Body of pancreas (tissue), 4 donors: ENCODE measurements around the gene ZNF473. TPM values are rescaled to one million over a fixed set of nuclear protein-coding genes. Genes with fewer than 3 reads are reported as not detected.
"Not testable (repeated sequence)": the region's sequence is repeated elsewhere in the genome, so short reads cannot be mapped to it uniquely, and the experiment has no call there.

ENCODE experiments used
- ATAC-seq: fragments of 150-250 bp; one replicate; pipeline ENCODE4 v1.9.1; 2016
- DNase-seq, 4 donors: peaks; one replicate each; pipeline ENCODE4 v3.0.0-alpha.2; 2019
- H3K27ac ChIP-seq, 4 donors: fragments of 200-600 bp; sonication (generic); 1 replicate in 3 of 4; 2 replicates in 1 of 4; pipeline versions ENCODE4 v1.5.1 to v1.6.1; 2016 to 2019; ENCODE audit warnings: mild to moderate bottlenecking in 1 of 4, mixed read lengths in 1 of 4, moderate library complexity in 1 of 4
- H3K27me3 ChIP-seq, 2 donors: fragments of 200-600 bp; sonication (generic); one replicate each; pipeline ENCODE4 v1.6.0; 2016; ENCODE audit warnings: mild to moderate bottlenecking in 1 of 2
- H3K36me3 ChIP-seq, 2 donors: fragments of 200-600 bp; sonication (generic); replicated peaks in 1 of 2; 2 replicates each; pipeline ENCODE4 v1.5.1; 2016; ENCODE audit warnings: low read depth in 2 of 2; ENCODE audit not compliant: insufficient read depth in 1 of 2
- H3K4me1 ChIP-seq: fragments of 200-600 bp; sonication (generic); one replicate; pipeline ENCODE4 v1.6.0; 2016
- H3K4me3 ChIP-seq, 2 donors: fragments of 200-600 bp; sonication (generic); 1 replicate in 1 of 2; 2 replicates in 1 of 2; pipeline ENCODE4 v1.5.1; 2016 to 2019
- H3K9me3 ChIP-seq, 3 donors: fragments of 200-600 bp; sonication (generic); 1 replicate in 2 of 3; 2 replicates in 1 of 3; pipeline ENCODE4 v1.5.1; 2016
- POLR2A ChIP-seq, 3 donors: fragments of 450-650 bp; IDR thresholded peaks; one replicate each; pipeline ENCODE4 v1.6.1; 2016; ENCODE audit warnings: antibody characterized with exemption in 3 of 3, mild to moderate bottlenecking in 2 of 3
- WGBS, 2 donors: methylation state at CpG; one replicate each; pipeline ENCODE4 v1.1.5; 2017; 5-methylcytosine and 5-hydroxymethylcytosine counted together
- intact Hi-C: fragments of 100-400 bp; cut with DNase I; formaldehyde crosslinking; loops from one replicate; pipeline ENCODE4 v1.15.1; 2023
- total RNA-seq, 2 donors: library from RNA; depleted of rRNA; stranded (reverse); fragments of >200 nt; gene quantifications; one replicate each; pipeline ENCODE4 v1.1.0, GENCODE V29; 2016
- TF ChIP-seq, protein P1 (sequence below), 7 experiments: fragments of 450-650 bp in 4 of 7; fragments of 200-600 bp in 3 of 7; sonication (generic) in 3 of 7; IDR thresholded peaks; one replicate each; pipeline ENCODE4 v1.5.1; 2016 to 2019; ENCODE audit warnings: antibody characterized with exemption in 7 of 7

ZNF473 gene
- total RNA-seq, 2 donors from 2014 or later = 4.9 to 5.4 TPM

DNA sequence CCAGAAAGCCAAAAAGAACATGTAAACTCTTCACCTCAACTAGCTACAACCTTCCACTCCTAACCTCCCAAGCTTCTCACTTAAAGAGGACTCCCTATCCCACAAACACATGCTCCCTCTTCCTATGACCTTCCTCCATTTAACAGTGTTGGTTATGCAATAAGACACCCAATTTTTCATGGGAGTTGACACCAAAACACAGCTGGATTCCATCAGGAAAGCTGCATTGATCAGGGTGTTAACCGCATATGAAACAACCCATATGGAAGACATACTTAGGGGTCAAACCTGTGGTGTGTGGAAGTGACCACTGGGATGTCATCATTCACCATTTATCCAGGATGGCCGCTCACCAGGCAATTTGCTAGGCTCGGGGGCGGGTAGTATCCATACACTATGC lies 21.9 kb downstream of the ZNF473 start:
- no peaks in the 10 kb centered on the region for H3K27me3 ChIP-seq
- WGBS, 2 donors = 90 to 92% methylated on average over 4 of the region's 4 CpGs
- H3K4me3 ChIP-seq = no peak overlapping the region
- peaks cover 10% of the 10 kb centered on the region for H3K4me1 ChIP-seq
- H3K9me3 ChIP-seq = peaks cover 0 to 38% (median 0%) of the 10 kb centered on the region in 3 donors
- intact Hi-C loops = no loop called here
- peaks cover 18 to 24% of the 10 kb centered on the region in 2 donors for H3K36me3 ChIP-seq
- ATAC-seq = no peak
- no peak for TF ChIP-seq POLR2A (IDR thresholded peaks at IDR 0.05)
- TF ChIP-seq, protein P1, sequence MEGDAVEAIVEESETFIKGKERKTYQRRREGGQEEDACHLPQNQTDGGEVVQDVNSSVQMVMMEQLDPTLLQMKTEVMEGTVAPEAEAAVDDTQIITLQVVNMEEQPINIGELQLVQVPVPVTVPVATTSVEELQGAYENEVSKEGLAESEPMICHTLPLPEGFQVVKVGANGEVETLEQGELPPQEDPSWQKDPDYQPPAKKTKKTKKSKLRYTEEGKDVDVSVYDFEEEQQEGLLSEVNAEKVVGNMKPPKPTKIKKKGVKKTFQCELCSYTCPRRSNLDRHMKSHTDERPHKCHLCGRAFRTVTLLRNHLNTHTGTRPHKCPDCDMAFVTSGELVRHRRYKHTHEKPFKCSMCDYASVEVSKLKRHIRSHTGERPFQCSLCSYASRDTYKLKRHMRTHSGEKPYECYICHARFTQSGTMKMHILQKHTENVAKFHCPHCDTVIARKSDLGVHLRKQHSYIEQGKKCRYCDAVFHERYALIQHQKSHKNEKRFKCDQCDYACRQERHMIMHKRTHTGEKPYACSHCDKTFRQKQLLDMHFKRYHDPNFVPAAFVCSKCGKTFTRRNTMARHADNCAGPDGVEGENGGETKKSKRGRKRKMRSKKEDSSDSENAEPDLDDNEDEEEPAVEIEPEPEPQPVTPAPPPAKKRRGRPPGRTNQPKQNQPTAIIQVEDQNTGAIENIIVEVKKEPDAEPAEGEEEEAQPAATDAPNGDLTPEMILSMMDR (IDR thresholded peaks at IDR 0.05) = no peak
- DNase-seq = no peak
- H3K27ac ChIP-seq = no peak overlapping the region

DNA sequence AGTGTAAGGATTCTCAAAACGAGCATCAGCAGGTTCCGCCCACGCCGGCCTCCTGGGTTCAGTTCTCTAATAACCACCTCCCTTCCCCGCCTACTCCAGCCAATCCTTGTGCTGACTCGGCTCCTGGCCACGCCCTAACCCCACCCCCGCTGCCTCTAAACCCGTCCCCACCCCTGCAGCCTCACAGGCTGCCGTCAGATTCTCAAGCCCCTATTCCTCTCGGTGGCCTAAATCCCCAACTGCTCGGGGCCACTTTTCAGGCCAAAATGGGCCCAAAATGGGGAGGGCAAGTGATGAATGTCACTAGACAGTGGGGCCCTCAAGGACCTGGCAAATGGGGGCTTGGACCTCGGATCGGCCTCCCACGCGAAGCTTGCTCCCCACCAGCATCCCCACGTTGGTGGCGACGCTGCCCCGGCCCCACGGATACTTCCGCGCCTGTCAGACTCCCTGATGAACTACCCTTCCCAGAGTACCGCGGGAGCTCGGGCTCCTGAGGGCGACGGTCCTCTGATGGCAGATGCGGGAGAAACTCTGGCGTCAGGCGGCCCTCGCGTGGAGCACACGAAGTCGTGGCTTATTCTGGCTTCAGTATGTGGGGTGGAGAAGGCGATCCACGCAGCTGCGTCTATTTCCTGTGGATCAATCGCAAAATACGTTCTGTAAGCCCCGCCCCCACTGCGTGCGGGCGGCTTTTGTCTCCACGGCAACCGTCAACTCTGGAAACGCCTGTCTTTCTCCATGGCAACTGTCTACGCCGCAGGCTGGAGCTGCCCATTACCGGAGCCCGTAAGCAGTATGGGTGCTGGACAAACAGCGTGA lies 24.8 kb downstream of the ZNF473 start:
- peak in 1 of 3 donors; percentile 15 for TF ChIP-seq POLR2A (IDR thresholded peaks at IDR 0.05)
- TF ChIP-seq, protein P1 (IDR thresholded peaks at IDR 0.05) = no peak
- Histone ChIP-seq H3K27me3 (no peaks in the 10 kb centered on the region), H3K4me1 (peaks cover 10% of the 10 kb centered on the region), H3K36me3 (peaks cover 1 to 6% of the 10 kb centered on the region in 2 donors), H3K4me3 (peak overlapping the region in 1 of 2 donors; percentile 26), H3K27ac (peak overlapping the region in 2 of 4 donors; percentile 51 to 61), H3K9me3 (peaks cover 0 to 17% (median 0%) of the 10 kb centered on the region in 3 donors)
- ATAC-seq = peak; percentile 90
- WGBS, 2 donors = 2 to 5% methylated on average over 29 to 52 of the region's 52 CpGs
- intact Hi-C loops = no loop called here
- peak; percentile 64 to 86 (median 68) for DNase-seq

DNA sequence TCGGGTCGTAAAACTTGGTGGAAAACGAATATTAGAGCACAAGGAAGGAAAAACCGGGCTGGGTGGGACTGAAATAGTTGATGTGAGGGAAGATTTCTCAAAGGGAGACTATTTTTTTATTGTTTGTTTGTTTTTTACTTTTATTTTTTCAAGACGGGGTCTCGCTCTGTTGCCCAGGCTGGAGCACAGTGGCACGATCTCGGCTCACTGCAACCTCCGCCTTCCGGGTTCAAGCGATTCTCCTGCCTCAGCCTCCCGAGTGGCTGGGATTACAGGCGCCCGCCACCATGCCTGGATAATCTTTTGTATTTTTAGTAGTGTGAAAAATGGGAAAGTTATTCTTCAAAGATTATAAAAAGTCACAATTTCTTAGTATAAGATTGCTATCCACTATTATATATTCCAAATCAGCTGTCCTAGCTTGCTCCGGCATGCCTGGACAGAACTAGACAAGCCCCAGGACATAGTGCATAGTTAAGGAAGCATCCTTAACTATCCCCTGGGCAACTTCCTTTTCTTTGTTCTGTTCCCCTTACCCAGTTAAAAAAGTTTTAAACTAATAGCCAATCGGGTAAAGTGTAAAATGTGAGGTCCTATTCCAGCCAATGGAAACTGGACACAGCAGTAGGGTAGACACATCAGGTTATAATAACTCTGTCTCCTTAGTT lies 25.6 kb downstream of the ZNF473 start:
- WGBS, 2 donors = 50 to 56% methylated on average over 16 of the region's 16 CpGs
- DNase-seq, intact Hi-C loops, H3K4me1 ChIP-seq, H3K4me3 ChIP-seq, H3K36me3 ChIP-seq, ATAC-seq, H3K27ac ChIP-seq, H3K9me3 ChIP-seq, H3K27me3 ChIP-seq: not testable (repeated sequence)

DNA sequence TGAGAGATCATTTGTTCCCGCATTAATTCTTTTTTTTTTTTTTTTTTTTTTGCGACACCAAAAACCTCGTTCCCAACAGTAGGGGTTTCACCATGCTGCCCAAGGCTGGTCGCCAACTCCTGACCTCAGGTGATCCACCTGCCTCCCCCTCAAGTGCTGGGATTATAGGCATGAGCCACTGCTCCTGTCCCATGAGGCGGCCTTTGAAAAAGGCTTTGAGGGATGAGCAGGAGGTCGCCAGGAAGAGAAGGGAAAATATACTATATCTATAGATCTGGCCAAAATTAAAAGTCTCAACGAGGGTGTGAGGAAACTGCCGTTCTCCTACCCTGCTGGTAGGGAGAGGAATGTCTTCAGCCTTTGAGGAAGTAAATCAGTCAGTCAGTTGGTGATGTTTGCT lies 26.2 kb downstream of the ZNF473 start:
- intact Hi-C loops = no loop called here
- H3K4me3 ChIP-seq = no peak overlapping the region
- 80 to 89% methylated on average over 7 to 8 of the region's 8 CpGs for WGBS, 2 donors
- H3K27ac ChIP-seq = no peak overlapping the region
- no peak for ATAC-seq
- DNase-seq = no peak
- no peaks in the 10 kb centered on the region for H3K27me3 ChIP-seq
- peaks cover 0 to 3% (median 0%) of the 10 kb centered on the region in 3 donors for H3K9me3 ChIP-seq
- TF ChIP-seq, protein P1 (IDR thresholded peaks at IDR 0.05) = no peak
- no peak for TF ChIP-seq POLR2A (IDR thresholded peaks at IDR 0.05)
- peaks cover 0 to 2% of the 10 kb centered on the region in 2 donors for H3K36me3 ChIP-seq
- H3K4me1 ChIP-seq = peaks cover 10% of the 10 kb centered on the region

DNA sequence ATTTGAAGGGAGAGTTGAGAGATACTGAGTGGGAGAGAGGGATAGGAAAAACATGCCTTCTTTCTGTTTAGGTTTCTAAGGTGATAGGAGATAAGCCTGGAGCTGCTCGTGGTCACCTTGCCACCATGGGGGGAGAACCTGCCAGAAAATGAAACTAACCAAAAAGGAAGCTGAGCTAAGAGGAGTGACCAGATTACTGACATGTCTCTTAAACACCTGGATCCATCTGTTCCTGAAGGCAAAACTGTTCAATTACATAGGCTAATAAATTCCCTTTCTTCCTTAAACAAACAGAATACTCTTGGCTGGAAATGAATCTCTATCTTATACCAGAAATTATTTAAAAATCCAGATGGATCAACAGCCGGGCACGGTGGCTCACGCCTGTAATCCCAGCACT lies 27.3 kb downstream of the ZNF473 start:
- intact Hi-C loops = no loop called here
- Histone ChIP-seq H3K4me1 (peaks cover 10% of the 10 kb centered on the region), H3K9me3 (no peaks in the 10 kb centered on the region), H3K36me3 (no peaks in the 10 kb centered on the region), H3K4me3 (no peak overlapping the region), H3K27ac (no peak overlapping the region), H3K27me3 (no peaks in the 10 kb centered on the region)
- no peak for DNase-seq
- TF ChIP-seq POLR2A (IDR thresholded peaks at IDR 0.05) = no peak
- TF ChIP-seq, protein P1 (IDR thresholded peaks at IDR 0.05) = no peak
- WGBS, 2 donors = 67% methylated on average over 4 of the region's 4 CpGs
- no peak for ATAC-seq
